Umbilical cord (tissue), 2 donors: ENCODE results near the gene RETREG1. TPM values are rescaled to one million over a fixed set of nuclear protein-coding genes. Genes with fewer than 3 reads are reported as not detected.
A peak's percentile ranks its signal among the peaks of the same experiment; 100 is the strongest.
"Not testable (repeated sequence)": the region's sequence is repeated elsewhere in the genome, so short reads cannot be mapped to it uniquely, and the experiment has no call there.

Experiments
- DNase-seq: peaks from one replicate; pipeline ENCODE4 v3.0.0-alpha.2; 2015; ENCODE audit warnings: low spot score
- total RNA-seq: library from RNA; depleted of rRNA; stranded (reverse); fragments of >200 nt; gene quantifications from one replicate; pipeline ENCODE4 v1.2.3, GENCODE V29; 2014; ENCODE audit warnings: low replicate concordance; ENCODE audit not compliant: insufficient read depth

Gene RETREG1
- total RNA-seq, 1 donor from 2014 or later = 51.0 TPM

- DNase-seq = no peak
These were observed 62.7 kb downstream of the RETREG1 start for GRCh38 chr5:16554110-16554509.

GRCh38 chr5:16552666-16553343 lies 64.0 kb downstream of the RETREG1 start:
- peak; percentile 72 for DNase-seq

- DNase-seq = no peak
These were observed 65.2 kb downstream of the RETREG1 start for GRCh38 chr5:16551628-16552027.

- DNase-seq = no peak
These were observed 66.4 kb downstream of the RETREG1 start for GRCh38 chr5:16550316-16550952.

GRCh38 chr5:16549491-16550206 lies 67.1 kb downstream of the RETREG1 start:
- DNase-seq = no peak

- DNase-seq = no peak
These were observed 68.0 kb downstream of the RETREG1 start for GRCh38 chr5:16548812-16549211.

GRCh38 chr5:16548115-16548514 lies 68.7 kb downstream of the RETREG1 start:
- no peak for DNase-seq

- no peak for DNase-seq
These were observed 69.5 kb downstream of the RETREG1 start for GRCh38 chr5:16547200-16547842.

GRCh38 chr5:16546732-16547131 lies 70.1 kb downstream of the RETREG1 start:
- no peak for DNase-seq

GRCh38 chr5:16544607-16545374 lies 72.0 kb downstream of the RETREG1 start:
- DNase-seq = no peak

- not testable (repeated sequence) for DNase-seq
These were observed 73.6 kb downstream of the RETREG1 start for GRCh38 chr5:16543206-16543605.

- no peak for DNase-seq
These were observed 74.6 kb downstream of the RETREG1 start for GRCh38 chr5:16542236-16542635.

GRCh38 chr5:16541592-16541991 lies 75.2 kb downstream of the RETREG1 start:
- not testable (repeated sequence) for DNase-seq

GRCh38 chr5:16540421-16540820 lies 76.4 kb downstream of the RETREG1 start:
- no peak for DNase-seq

GRCh38 chr5:16539169-16539666 lies 77.6 kb downstream of the RETREG1 start:
- peak; percentile 65 for DNase-seq

GRCh38 chr5:16538006-16538405 lies 78.8 kb downstream of the RETREG1 start:
- DNase-seq = no peak

- no peak for DNase-seq
These were observed 80.0 kb downstream of the RETREG1 start for GRCh38 chr5:16536818-16537217.

GRCh38 chr5:16536246-16536645 lies 80.6 kb downstream of the RETREG1 start:
- no peak for DNase-seq

GRCh38 chr5:16534280-16534679 lies 82.5 kb downstream of the RETREG1 start:
- DNase-seq = no peak

GRCh38 chr5:16531063-16531648 lies 85.6 kb downstream of the RETREG1 start:
- DNase-seq = no peak

- DNase-seq = no peak
These were observed 87.5 kb downstream of the RETREG1 start for GRCh38 chr5:16529306-16529705.
